GM23248 (cell line): ENCODE data around the gene TENT4A. TPM values are rescaled to one million over a fixed set of nuclear protein-coding genes. Genes with fewer than 3 reads are reported as not detected.

Source experiments
- DNase-seq: peaks from one replicate; pipeline ENCODE4 v3.0.0-alpha.2; 2015
- H2AFZ ChIP-seq: fragments of 200-600 bp; sonication (generic); 2 replicates; pipeline ENCODE4 v1.6.1; 2016; ENCODE audit warnings: antibody characterized with exemption
- H3F3A ChIP-seq: fragments of 200-600 bp; sonication (generic); 2 replicates; pipeline ENCODE4 v1.6.1; 2016; ENCODE audit warnings: mild to moderate bottlenecking, antibody characterized with exemption, mixed run types; ENCODE audit not compliant: insufficient read depth
- H3K27ac ChIP-seq: fragments of 200-600 bp; sonication (generic); 2 replicates; pipeline ENCODE4 v1.5.1; 2016; ENCODE audit warnings: mild to moderate bottlenecking
- H3K27me3 ChIP-seq: fragments of 200-600 bp; sonication (generic); replicated peaks from 2 replicates; pipeline ENCODE4 v1.6.1; 2016; ENCODE audit warnings: mild to moderate bottlenecking; ENCODE audit not compliant: insufficient read depth
- H3K36me3 ChIP-seq: fragments of 200-600 bp; sonication (generic); 2 replicates; pipeline ENCODE4 v1.6.1; 2016; ENCODE audit warnings: low read depth, mild to moderate bottlenecking
- H3K4me1 ChIP-seq: fragments of 200-600 bp; sonication (generic); 2 replicates; pipeline ENCODE4 v1.6.1; 2016; ENCODE audit warnings: mild to moderate bottlenecking; ENCODE audit not compliant: insufficient read depth
- H3K4me2 ChIP-seq: fragments of 200-600 bp; sonication (generic); one replicate; pipeline ENCODE4 v1.6.1; 2016; ENCODE audit warnings: mild to moderate bottlenecking; ENCODE audit not compliant: unreplicated experiment
- H3K4me3 ChIP-seq: fragments of 200-600 bp; sonication (generic); 2 replicates; pipeline ENCODE4 v1.5.1; 2016; ENCODE audit warnings: mild to moderate bottlenecking
- H3K79me2 ChIP-seq: fragments of 200-600 bp; sonication (generic); 2 replicates; pipeline ENCODE4 v1.6.1; 2016; ENCODE audit warnings: mild to moderate bottlenecking; ENCODE audit not compliant: insufficient read depth
- H3K9ac ChIP-seq: fragments of 200-600 bp; sonication (generic); 2 replicates; pipeline ENCODE4 v1.6.1; 2016; ENCODE audit warnings: mild to moderate bottlenecking
- H3K9me2 ChIP-seq: fragments of 200-600 bp; sonication (generic); 2 replicates; pipeline ENCODE4 v1.6.1; 2016; ENCODE audit warnings: mixed run types, mild to moderate bottlenecking, moderate library complexity; ENCODE audit not compliant: insufficient read depth
- H3K9me3 ChIP-seq: fragments of 200-600 bp; sonication (generic); one replicate; pipeline ENCODE4 v1.6.1; 2017; ENCODE audit warnings: low read depth
- H4K20me1 ChIP-seq: fragments of 200-600 bp; sonication (generic); 2 replicates; pipeline ENCODE4 v1.6.0; 2016; ENCODE audit not compliant: insufficient read depth
- EZH2 ChIP-seq: fragments of 200-600 bp; sonication (generic); IDR thresholded peaks from 2 replicates; pipeline ENCODE4 v1.6.1; 2018; ENCODE audit warnings: antibody characterized with exemption, mild to moderate bottlenecking; ENCODE audit not compliant: insufficient read depth, poor library complexity, severe bottlenecking
- EZH2phosphoT487 ChIP-seq: fragments of 200-600 bp; sonication (generic); IDR thresholded peaks from 2 replicates; pipeline ENCODE4 v1.6.1; 2018; ENCODE audit warnings: antibody characterized with exemption, moderate library complexity, mild to moderate bottlenecking, low read depth; ENCODE audit not compliant: insufficient read depth
- WGBS, 2 experiments: methylation state at CpG; one replicate each; pipeline ENCODE4 v1.1.6; 2015 to 2017; ENCODE audit warnings: low lambda C conversion rate in 2 of 2, low coverage in 1 of 2; ENCODE audit errors: missing lambda C conversion rate in 2 of 2; 5-methylcytosine and 5-hydroxymethylcytosine counted together
- in situ Hi-C: fragments of 300-500 bp; cut with MboI; formaldehyde crosslinking; loops from 2 replicates; pipeline ENCODE4 v1.15.0; 2020
- polyA plus RNA-seq: library from polyadenylated mRNA; unstranded; fragments of >200 nt; fragmentation: Nextera tagmentation; extraction: Ambion mirVana; gene quantifications from 2 replicates; pipeline ENCODE4 v1.2.1, GENCODE V29; 2016
- total RNA-seq: library from RNA; depleted of rRNA; stranded (reverse); fragments of >200 nt; shearing (Covaris generic); gene quantifications from 2 replicates; pipeline ENCODE4 v1.2.3, GENCODE V29; 2014

The TENT4A gene
- total and polyA plus RNA-seq, 2 experiments from 2014 or later, result 3.0 to 17.6 TPM

DNA sequence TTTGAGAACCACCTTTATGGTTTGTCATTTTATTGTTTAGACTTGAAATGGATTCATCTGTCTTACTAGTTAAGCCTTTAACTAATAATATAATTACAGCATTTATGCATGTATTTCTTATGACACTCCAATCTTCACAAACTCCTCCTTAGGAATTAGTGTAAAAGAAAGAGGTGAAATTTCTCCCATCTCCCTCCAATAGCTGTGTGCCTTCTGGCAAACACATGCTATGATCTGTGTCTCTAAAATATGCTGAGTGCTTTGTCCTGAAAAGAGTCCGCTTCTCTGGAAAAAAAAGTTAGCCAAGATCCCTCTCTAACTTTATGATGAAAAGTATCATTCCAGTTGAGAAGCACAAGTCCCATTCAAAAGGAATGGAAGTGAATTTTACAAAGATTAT lies 13.9 kb upstream of the TENT4A start:
- DNase-seq, result no peak
- H3K9me3 ChIP-seq, result no peaks in the 10 kb centered on the region
- 7 to 17% methylated on average over 1 of the region's 1 CpG for WGBS, 2 experiments

GRCh38 chr5:6700074-6700684 lies 13.1 kb upstream of the TENT4A start:
- H3K27me3 ChIP-seq, result peaks cover 18% of the 10 kb centered on the region; the same call in 1 of the 2 replicates
- in situ Hi-C loops, result no loop called here
- TF ChIP-seq EZH2 (no peak), EZH2phosphoT487 (no peak)
- no peak overlapping the region for H3K27ac ChIP-seq
- no peak for DNase-seq
- WGBS, 2 experiments, result 29 to 35% methylated on average over 11 of the region's 11 CpGs
- H3K9me2 ChIP-seq, result no peaks in the 10 kb centered on the region; the same call in 1 of the 2 replicates
- no peak overlapping the region for H3K9ac ChIP-seq
- no peak overlapping the region for H3K4me2 ChIP-seq
- H3F3A ChIP-seq, result peaks cover 9% of the 10 kb centered on the region; the same call in 1 of the 2 replicates
- H3K4me3 ChIP-seq, result no peak overlapping the region
- H4K20me1 ChIP-seq, result no peaks in the 10 kb centered on the region
- no peaks in the 10 kb centered on the region for H3K36me3 ChIP-seq
- no peak overlapping the region for H2AFZ ChIP-seq
- peaks cover 18% of the 10 kb centered on the region for H3K4me1 ChIP-seq
- H3K9me3 ChIP-seq, result no peaks in the 10 kb centered on the region
- H3K79me2 ChIP-seq, result no peaks in the 10 kb centered on the region

More for the DNA sequence above, 13.9 kb upstream of the TENT4A start:
- Histone ChIP-seq H3K27ac (no peak overlapping the region), H3F3A (peaks cover 9% of the 10 kb centered on the region; the same call in 1 of the 2 replicates), H3K4me1 (peaks cover 10% of the 10 kb centered on the region), H3K4me3 (no peak overlapping the region), H3K27me3 (peaks cover 20% of the 10 kb centered on the region; the same call in 1 of the 2 replicates), H3K4me2 (no peak overlapping the region), H2AFZ (no peak overlapping the region), H3K9me2 (no peaks in the 10 kb centered on the region; the same call in 1 of the 2 replicates), H3K79me2 (no peaks in the 10 kb centered on the region), H3K9ac (no peak overlapping the region), H4K20me1 (no peaks in the 10 kb centered on the region), H3K36me3 (no peaks in the 10 kb centered on the region)
- TF ChIP-seq EZH2 (no peak), EZH2phosphoT487 (no peak)
- in situ Hi-C loops, result no loop called here

DNA sequence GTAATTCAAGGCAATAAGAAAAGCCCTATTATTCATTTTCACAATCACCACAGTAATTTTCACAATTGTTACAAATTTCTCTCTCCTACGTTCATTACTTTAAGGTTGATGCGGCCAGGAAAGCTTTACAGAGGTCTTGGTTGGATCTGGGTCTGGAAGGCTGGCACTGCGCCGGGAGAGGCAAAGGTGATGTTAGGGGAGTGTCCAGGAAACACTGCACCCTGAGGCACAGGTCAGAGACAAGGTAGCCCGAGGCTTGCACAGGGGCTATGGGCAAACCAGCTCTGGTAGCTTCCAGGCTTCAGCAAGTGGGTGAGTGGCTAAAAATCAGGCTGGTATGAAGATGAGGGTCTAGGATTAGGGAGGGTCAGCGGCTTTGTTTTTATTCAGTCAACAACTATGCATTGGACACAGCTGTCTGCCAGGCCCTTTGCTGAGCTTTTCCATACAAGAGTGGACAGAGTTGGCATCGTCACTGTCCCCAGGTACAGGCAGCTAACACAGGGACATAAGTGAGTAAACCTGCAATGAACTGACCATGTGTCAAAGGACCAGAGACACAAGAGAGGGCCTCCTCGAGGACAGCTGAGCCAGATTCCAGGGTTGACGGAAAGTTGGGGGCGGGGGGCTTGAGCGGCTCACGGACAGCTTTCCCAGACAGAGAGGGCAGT lies 12.4 kb upstream of the TENT4A start:
- H3K4me2 ChIP-seq, result no peak overlapping the region
- no peaks in the 10 kb centered on the region for H4K20me1 ChIP-seq
- no peak for TF ChIP-seq EZH2
- TF ChIP-seq EZH2phosphoT487, result no peak
- peaks cover 20% of the 10 kb centered on the region for H3K4me1 ChIP-seq
- H3K36me3 ChIP-seq, result no peaks in the 10 kb centered on the region
- H3K9me3 ChIP-seq, result no peaks in the 10 kb centered on the region
- H3K9ac ChIP-seq, result no peak overlapping the region
- no peak overlapping the region for H2AFZ ChIP-seq
- no peak overlapping the region for H3K27ac ChIP-seq
- no peak for DNase-seq
- H3K27me3 ChIP-seq, result peaks cover 14% of the 10 kb centered on the region; the same call in 1 of the 2 replicates
- in situ Hi-C loops, result no loop called here
- no peak overlapping the region for H3K4me3 ChIP-seq
- peaks cover 9% of the 10 kb centered on the region; the same call in 1 of the 2 replicates for H3F3A ChIP-seq
- no peaks in the 10 kb centered on the region; the same call in 1 of the 2 replicates for H3K9me2 ChIP-seq
- WGBS, 2 experiments, result 80 to 83% methylated on average over 12 of the region's 12 CpGs
- no peaks in the 10 kb centered on the region for H3K79me2 ChIP-seq

DNA sequence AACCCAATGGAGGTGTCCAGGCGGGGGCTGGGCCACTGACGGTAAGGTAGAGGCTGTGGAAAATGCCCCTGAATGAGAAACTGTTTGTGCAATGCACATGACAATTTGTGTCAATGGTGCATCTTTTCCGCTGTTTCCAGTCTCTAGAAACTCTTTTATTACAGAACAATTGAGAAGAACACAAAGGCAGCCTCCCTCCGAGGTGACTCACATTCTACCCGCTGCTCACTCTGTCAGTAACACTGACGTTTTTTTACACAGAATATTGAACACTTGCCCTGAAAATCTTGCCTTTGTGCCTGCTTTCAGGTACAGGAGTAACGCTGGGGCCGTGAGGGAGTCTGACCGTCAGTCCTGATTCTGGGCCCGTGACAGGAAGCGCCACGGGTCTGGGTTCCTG lies 11.7 kb upstream of the TENT4A start:
- Histone ChIP-seq H3K36me3 (no peaks in the 10 kb centered on the region), H3K9me3 (no peaks in the 10 kb centered on the region), H3F3A (peaks cover 9% of the 10 kb centered on the region; the same call in 1 of the 2 replicates), H3K79me2 (no peaks in the 10 kb centered on the region), H4K20me1 (no peaks in the 10 kb centered on the region), H3K27ac (no peak overlapping the region), H2AFZ (no peak overlapping the region), H3K27me3 (peaks cover 14% of the 10 kb centered on the region; the same call in 1 of the 2 replicates), H3K4me1 (peaks cover 20% of the 10 kb centered on the region), H3K4me3 (no peak overlapping the region), H3K4me2 (no peak overlapping the region), H3K9me2 (no peaks in the 10 kb centered on the region; the same call in 1 of the 2 replicates), H3K9ac (no peak overlapping the region)
- in situ Hi-C loops, result no loop called here
- no peak for TF ChIP-seq EZH2phosphoT487
- TF ChIP-seq EZH2, result no peak
- 78 to 84% methylated on average over 12 of the region's 12 CpGs for WGBS, 2 experiments
- DNase-seq, result no peak
